Measurements from ENCODE around the gene ITPR3. TPM values are rescaled to one million over a fixed set of nuclear protein-coding genes. Genes with fewer than 3 reads are reported as not detected.
A peak's percentile ranks its signal among the peaks of the same experiment; 100 is the strongest.

Gene ITPR3
- total and polyA plus RNA-seq, 2 of the 13 experiments (the other 11 are each of a cell fraction or from before 2014, with no cell fraction given), result 3.8 to 21.4 TPM

DNA sequence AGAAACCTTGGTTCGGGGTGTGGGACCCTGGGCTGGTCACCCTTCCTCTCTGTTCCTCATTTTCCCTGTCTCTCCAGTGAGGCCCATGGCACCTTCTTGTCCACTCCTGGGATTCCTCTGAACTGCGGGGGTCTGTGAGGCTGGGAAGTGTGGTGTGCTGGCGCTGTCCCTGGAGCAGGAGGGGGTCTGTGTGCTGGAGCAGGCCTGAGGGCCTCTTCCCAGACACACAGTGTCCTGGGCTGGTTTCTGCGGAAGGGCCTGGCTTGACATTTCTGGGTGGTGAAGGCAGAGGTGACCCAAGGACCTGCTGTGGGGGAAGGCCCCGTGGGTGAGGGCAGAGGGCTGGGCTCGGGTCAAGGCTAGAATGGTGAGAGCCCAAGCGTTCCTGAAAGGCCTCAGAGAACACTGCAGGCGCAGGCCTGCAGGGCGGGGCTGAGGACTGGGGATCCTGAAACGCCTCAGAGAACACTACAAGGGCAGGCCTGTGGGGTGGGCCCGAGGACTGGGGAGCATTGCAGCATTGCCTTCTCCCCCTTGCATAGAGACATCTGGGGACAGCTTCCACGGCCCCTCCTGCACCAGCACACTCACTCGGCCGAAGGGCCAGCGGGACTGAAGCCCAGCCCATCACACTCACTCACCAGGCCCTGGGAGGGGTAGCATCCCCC is 30.5 kb upstream of the ITPR3 start (continued):
- TF ChIP-seq, protein P1, sequence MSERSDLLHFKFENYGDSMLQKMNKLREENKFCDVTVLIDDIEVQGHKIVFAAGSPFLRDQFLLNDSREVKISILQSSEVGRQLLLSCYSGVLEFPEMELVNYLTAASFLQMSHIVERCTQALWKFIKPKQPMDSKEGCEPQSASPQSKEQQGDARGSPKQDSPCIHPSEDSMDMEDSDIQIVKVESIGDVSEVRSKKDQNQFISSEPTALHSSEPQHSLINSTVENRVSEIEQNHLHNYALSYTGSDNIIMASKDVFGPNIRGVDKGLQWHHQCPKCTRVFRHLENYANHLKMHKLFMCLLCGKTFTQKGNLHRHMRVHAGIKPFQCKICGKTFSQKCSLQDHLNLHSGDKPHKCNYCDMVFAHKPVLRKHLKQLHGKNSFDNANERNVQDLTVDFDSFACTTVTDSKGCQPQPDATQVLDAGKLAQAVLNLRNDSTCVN (CRISPR knock-in tag; IDR thresholded peaks at IDR 0.05; ENCODE audit: borderline replicate concordance), result no peak; the same call in 1 of the 2 replicates
- peak; percentile 87 for TF ChIP-seq RXRA (CRISPR knock-in tag; IDR thresholded peaks at IDR 0.05)
- TF ChIP-seq, protein P2, sequence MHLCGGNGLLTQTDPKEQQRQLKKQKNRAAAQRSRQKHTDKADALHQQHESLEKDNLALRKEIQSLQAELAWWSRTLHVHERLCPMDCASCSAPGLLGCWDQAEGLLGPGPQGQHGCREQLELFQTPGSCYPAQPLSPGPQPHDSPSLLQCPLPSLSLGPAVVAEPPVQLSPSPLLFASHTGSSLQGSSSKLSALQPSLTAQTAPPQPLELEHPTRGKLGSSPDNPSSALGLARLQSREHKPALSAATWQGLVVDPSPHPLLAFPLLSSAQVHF (CRISPR knock-in tag; IDR thresholded peaks at IDR 0.05), result no peak
- no peak for TF ChIP-seq ZNF878 (CRISPR knock-in tag; IDR thresholded peaks at IDR 0.05)
- peak; percentile 78; the same call in 1 of the 2 replicates for TF ChIP-seq ZNF572 (CRISPR knock-in tag; IDR thresholded peaks at IDR 0.05)
- TF ChIP-seq RBM39 (IDR thresholded peaks at IDR 0.05; ENCODE audit: low read depth, low read length, poor library complexity, severe bottlenecking), result peak; percentile 20
- TF ChIP-seq GFI1 (CRISPR knock-in tag; IDR thresholded peaks at IDR 0.05; ENCODE audit: borderline replicate concordance), result 0 out of 2 replicates have a peak, but pooled peaks have one; percentile 28
- TF ChIP-seq, protein P3, sequence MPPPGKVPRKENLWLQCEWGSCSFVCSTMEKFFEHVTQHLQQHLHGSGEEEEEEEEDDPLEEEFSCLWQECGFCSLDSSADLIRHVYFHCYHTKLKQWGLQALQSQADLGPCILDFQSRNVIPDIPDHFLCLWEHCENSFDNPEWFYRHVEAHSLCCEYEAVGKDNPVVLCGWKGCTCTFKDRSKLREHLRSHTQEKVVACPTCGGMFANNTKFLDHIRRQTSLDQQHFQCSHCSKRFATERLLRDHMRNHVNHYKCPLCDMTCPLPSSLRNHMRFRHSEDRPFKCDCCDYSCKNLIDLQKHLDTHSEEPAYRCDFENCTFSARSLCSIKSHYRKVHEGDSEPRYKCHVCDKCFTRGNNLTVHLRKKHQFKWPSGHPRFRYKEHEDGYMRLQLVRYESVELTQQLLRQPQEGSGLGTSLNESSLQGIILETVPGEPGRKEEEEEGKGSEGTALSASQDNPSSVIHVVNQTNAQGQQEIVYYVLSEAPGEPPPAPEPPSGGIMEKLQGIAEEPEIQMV (CRISPR knock-in tag; IDR thresholded peaks at IDR 0.05; ENCODE audit: low read depth), result no peak
- no peak; the same call in 1 of the 2 replicates for TF ChIP-seq ZNF777 (CRISPR knock-in tag; IDR thresholded peaks at IDR 0.05)
- TF ChIP-seq HOXA5 (CRISPR knock-in tag; IDR thresholded peaks at IDR 0.05), result peak; percentile 12; the same call in 1 of the 2 replicates
- 0 out of 2 replicates have a peak, but pooled peaks have one; percentile 9 for TF ChIP-seq ZNF83 (CRISPR knock-in tag; IDR thresholded peaks at IDR 0.05; ENCODE audit: borderline replicate concordance)
- peak; percentile 74; the same call in 1 of the 2 replicates for TF ChIP-seq HNRNPL (IDR thresholded peaks at IDR 0.05; ENCODE audit: low read depth, low read length)
- TF ChIP-seq SAP130 (CRISPR knock-in tag; IDR thresholded peaks at IDR 0.05; ENCODE audit: low read depth), result 0 out of 2 replicates have a peak, but pooled peaks have one; percentile 35
- TF ChIP-seq ZNF713 (CRISPR knock-in tag; IDR thresholded peaks at IDR 0.05), result 0 out of 2 replicates have a peak, but pooled peaks have one; percentile 48
- 0 out of 2 replicates have a peak, but pooled peaks have one; percentile 38 for TF ChIP-seq LCORL (IDR thresholded peaks at IDR 0.05)
- TF ChIP-seq LCORL (CRISPR knock-in tag; IDR thresholded peaks at IDR 0.05), result peak; percentile 87
- TF ChIP-seq ZFYVE20 (CRISPR knock-in tag; IDR thresholded peaks at IDR 0.05; ENCODE audit: borderline replicate concordance, low read depth), result no peak
- TF ChIP-seq IKZF4 (CRISPR knock-in tag; IDR thresholded peaks at IDR 0.05; ENCODE audit: borderline replicate concordance, low read depth, not compliant biosample characterization), result peak; percentile 11
- TF ChIP-seq SMAD3 (CRISPR knock-in tag; IDR thresholded peaks at IDR 0.05), result 0 out of 2 replicates have a peak, but pooled peaks have one; percentile 2
- peak; percentile 72 for TF ChIP-seq ZBTB7B (CRISPR knock-in tag; IDR thresholded peaks at IDR 0.05)
- TF ChIP-seq, protein P4, sequence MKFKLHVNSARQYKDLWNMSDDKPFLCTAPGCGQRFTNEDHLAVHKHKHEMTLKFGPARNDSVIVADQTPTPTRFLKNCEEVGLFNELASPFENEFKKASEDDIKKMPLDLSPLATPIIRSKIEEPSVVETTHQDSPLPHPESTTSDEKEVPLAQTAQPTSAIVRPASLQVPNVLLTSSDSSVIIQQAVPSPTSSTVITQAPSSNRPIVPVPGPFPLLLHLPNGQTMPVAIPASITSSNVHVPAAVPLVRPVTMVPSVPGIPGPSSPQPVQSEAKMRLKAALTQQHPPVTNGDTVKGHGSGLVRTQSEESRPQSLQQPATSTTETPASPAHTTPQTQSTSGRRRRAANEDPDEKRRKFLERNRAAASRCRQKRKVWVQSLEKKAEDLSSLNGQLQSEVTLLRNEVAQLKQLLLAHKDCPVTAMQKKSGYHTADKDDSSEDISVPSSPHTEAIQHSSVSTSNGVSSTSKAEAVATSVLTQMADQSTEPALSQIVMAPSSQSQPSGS (CRISPR knock-in tag; IDR thresholded peaks at IDR 0.05), result peak; percentile 13; the same call in 1 of the 2 replicates
- no peak for TF ChIP-seq ZNF124 (CRISPR knock-in tag; IDR thresholded peaks at IDR 0.05)
- 0 out of 2 replicates have a peak, but pooled peaks have one; percentile 40 for TF ChIP-seq TRIM24 (CRISPR knock-in tag; IDR thresholded peaks at IDR 0.05)
- TF ChIP-seq HOXD1 (CRISPR knock-in tag; IDR thresholded peaks at IDR 0.05), result 0 out of 2 replicates have a peak, but pooled peaks have one; percentile 7
- TF ChIP-seq ZSCAN12 (CRISPR knock-in tag; IDR thresholded peaks at IDR 0.05), result no peak

Measured in HepG2 (cell line).